ENCODE results near the gene ZSCAN18.

Gene ZSCAN18

GRCh38 chr19:58044391-58044790, 53.6 kb downstream of the ZSCAN18 start:
- no peak for DNase-seq

GRCh38 chr19:58042495-58043340, 55.3 kb downstream of the ZSCAN18 start:
- no peak for DNase-seq

- DNase-seq: no peak
Measured at GRCh38 chr19:58040751-58041525, 57.1 kb downstream of the ZSCAN18 start.

GRCh38 chr19:58038688-58039204, 59.3 kb downstream of the ZSCAN18 start:
- DNase-seq: no peak

- no peak for DNase-seq
Measured at GRCh38 chr19:58037927-58038687, 59.9 kb downstream of the ZSCAN18 start.

GRCh38 chr19:58035863-58036262, 62.2 kb downstream of the ZSCAN18 start:
- DNase-seq: no peak

GRCh38 chr19:58034477-58034793, 63.6 kb downstream of the ZSCAN18 start:
- no peak for DNase-seq
